Ishikawa (cell line): ENCODE data around the gene NDRG4.

Experiments
- CREB1 ChIP-seq: IDR thresholded peaks from 2 replicates; pipeline ENCODE4 v1.6.1; 2012; ENCODE audit warnings: low read depth
- EP300 ChIP-seq: IDR thresholded peaks from 2 replicates; pipeline ENCODE4 v1.6.1; 2012; ENCODE audit warnings: borderline replicate concordance
- FOXM1 ChIP-seq: IDR thresholded peaks from 2 replicates; pipeline ENCODE4 v1.6.1; 2012; ENCODE audit warnings: low read depth, borderline replicate concordance
- RAD21 ChIP-seq: IDR thresholded peaks from 2 replicates; pipeline ENCODE4 v1.6.1; 2012; ENCODE audit warnings: low read depth
- TCF12 ChIP-seq: IDR thresholded peaks from 2 replicates; pipeline ENCODE4 v1.6.1; 2012; ENCODE audit warnings: low read depth
- ZBTB7A ChIP-seq: IDR thresholded peaks from 2 replicates; pipeline ENCODE4 v1.6.1; 2012; ENCODE audit warnings: low read depth
- TF ChIP-seq, protein P1 (sequence below): IDR thresholded peaks from 2 replicates; pipeline ENCODE4 v1.6.1; 2012

GRCh38 chr16:58537124-58537906 is 37.4 kb downstream of the NDRG4 start:
- TF ChIP-seq FOXM1 (no peak), RAD21 (no peak), TCF12 (no peak), EP300 (no peak), CREB1 (no peak), ZBTB7A (no peak)
- TF ChIP-seq, protein P1, sequence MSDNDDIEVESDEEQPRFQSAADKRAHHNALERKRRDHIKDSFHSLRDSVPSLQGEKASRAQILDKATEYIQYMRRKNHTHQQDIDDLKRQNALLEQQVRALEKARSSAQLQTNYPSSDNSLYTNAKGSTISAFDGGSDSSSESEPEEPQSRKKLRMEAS: no peak
